ENCODE data around the gene PCDHGA2.

GRCh38 chr5:141342773-141343172 is 4.2 kb downstream of the PCDHGA2 start:
- TF ChIP-seq CTCF (IDR thresholded peaks at IDR 0.05) (no peak), EZH2 (IDR thresholded peaks at IDR 0.05) (no peak)

Data from neural progenitor cell (in vitro differentiated cells).